Activated CD8-positive, alpha-beta memory T cell treated with anti-CD3 and anti-CD28 coated beads for 4 hours (primary cell): ENCODE data around the gene SPDYE2.
"Not testable (repeated sequence)": the region's sequence is repeated elsewhere in the genome, so short reads cannot be mapped to it uniquely, and the experiment has no call there.

Experiments used
- DNase-seq, 2 donors: peaks; one replicate each; pipeline ENCODE4 v3.0.0-alpha.2; 2020; ENCODE audit warnings: low read depth in 2 of 2

Gene SPDYE2, protein sequence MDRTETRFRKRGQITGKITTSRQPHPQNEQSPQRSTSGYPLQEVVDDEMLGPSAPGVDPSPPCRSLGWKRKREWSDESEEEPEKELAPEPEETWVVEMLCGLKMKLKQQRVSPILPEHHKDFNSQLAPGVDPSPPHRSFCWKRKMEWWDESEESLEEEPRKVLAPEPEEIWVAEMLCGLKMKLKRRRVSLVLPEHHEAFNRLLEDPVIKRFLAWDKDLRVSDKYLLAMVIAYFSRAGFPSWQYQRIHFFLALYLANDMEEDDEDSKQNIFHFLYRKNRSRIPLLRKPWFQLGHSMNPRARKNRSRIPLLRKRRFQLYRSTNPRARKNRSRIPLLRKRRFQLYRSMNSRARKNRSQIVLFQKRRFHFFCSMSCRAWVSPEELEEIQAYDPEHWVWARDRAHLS

DNA sequence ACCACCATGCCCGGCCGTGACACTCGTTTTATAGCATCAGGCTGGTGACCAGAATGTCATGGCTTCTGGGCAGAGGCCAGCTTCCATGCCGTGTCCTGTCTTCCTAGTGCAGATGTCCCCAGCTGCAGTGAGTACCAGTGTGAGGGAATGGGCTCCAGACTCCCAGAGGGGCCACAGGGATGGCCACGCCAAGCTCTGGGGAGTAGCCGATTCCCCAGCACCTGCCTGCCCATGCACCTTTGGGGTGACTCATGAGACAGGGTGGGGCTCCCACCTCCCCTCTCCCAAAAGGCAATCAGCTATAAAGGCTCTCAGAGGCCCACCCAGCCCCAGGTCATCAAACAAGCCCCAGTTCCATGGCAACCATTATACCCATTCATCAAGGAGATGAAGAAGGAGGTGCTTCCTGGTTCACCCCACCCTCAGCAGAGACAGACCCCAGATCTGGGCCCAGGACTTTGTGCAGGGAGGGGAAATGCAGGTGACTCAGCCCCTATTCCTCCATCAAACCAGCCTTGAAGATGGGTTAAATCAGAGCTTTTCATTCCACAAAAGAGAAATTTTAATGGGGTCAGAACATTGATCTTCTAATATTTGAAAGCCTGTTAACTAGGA is at the start of gene SPDYE2:
SPDYE2 (plus strand) TSS at position 419 of the 615 bp plus-strand sequence. CDS start 2,030 bp downstream, outside the sequence.
- not testable (repeated sequence) for DNase-seq

GRCh38 chr7:102503141-102503540 is 47.9 kb upstream of the SPDYE2 start:
- not testable (repeated sequence) for DNase-seq

DNA sequence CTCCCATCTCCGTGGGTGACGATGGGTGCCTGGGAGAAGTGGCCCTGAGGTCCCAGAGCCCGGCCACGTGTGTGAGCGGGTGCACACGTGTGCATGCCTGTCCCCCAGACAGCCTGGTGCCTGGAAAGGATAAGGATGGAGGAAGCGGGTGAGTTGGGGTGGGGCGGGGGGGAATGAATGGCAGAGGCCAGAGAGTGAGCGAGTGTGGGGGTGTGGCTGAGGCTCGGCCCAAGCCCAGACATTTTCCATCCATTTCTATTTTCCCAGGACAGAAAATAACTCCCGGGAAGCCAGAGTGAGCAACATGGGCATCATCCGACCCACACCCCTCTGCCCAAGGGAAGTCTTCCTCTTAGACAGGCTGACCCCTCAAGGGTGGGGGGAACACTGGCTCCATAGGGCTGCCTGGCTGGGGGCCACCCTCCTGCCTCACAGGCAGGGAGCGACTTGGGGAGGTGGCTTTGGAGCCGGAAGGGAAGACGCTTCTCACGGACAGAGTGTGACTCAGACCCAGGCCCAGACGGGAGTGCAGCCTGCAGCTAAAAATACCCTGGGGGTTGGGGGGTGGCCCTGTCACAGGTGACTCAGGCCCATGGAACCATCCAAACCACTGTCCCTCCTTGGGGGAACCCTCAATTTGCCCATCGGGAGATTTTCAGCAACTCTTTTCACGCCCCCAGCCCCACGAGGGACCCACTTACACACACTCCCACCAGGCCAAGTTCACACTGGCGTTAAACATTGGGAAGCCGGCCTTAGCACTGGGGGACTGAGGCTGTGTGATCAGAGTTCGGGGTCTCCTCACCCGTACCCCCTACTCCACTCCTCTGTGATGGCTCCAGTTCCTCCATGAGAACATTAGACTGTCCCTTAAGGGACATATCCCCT is 45.5 kb upstream of the SPDYE2 start:
- not testable (repeated sequence) for DNase-seq

DNA sequence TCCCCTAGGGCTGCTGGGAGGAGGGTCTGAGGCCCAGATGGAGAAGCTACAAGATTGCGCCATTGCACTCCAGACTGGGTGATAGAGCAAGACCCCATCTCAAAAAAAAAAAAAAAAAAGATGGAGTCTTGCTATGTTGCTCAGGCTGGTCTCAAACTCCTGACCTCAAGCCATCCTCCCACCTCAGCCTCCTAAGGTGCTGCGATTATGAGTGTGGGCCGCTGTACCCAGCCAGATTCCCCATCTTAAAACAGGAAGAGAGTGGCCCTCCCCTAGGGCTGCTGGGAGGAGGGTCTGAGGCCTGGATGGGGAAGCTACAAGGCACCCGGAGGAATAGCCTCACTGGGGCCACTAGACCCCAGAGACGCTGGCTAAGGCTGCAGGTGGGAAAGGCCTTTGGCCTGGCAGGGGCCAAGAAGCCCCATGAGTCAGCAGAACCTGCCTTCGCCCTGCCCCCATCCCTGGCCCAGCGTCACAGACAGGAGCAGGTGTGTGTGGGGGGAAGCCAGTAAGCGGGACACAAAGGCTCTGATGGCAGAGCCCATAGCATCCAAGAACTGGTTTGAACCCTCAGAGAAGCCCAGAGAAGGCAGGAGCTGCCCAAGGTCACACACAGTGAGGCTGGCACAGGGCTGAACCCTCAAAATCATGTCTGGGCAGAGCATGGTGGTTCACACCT is 43.5 kb upstream of the SPDYE2 start:
- DNase-seq: not testable (repeated sequence)

DNA sequence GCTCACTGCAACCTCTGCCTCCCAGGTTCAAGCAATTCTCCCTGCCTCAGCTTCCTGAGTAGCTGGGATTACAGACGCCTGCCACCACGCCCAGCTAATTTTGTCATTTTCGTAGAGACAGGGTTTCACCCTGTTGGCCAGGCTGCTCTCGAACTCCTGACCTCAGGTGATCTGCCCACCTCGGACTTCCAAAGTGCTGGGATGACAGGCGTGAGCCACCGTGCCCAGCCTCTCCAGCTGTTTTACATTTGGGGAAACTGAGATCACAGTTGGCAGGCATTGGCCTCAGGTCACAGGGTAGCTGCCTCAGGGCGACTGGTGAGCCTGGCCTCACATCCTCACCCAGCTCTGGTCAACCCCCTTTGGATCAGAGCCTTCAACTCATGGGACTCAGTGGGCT is 40.5 kb upstream of the SPDYE2 start:
- DNase-seq: not testable (repeated sequence)

GRCh38 chr7:102511860-102512522 is 39.0 kb upstream of the SPDYE2 start:
- not testable (repeated sequence) for DNase-seq

DNA sequence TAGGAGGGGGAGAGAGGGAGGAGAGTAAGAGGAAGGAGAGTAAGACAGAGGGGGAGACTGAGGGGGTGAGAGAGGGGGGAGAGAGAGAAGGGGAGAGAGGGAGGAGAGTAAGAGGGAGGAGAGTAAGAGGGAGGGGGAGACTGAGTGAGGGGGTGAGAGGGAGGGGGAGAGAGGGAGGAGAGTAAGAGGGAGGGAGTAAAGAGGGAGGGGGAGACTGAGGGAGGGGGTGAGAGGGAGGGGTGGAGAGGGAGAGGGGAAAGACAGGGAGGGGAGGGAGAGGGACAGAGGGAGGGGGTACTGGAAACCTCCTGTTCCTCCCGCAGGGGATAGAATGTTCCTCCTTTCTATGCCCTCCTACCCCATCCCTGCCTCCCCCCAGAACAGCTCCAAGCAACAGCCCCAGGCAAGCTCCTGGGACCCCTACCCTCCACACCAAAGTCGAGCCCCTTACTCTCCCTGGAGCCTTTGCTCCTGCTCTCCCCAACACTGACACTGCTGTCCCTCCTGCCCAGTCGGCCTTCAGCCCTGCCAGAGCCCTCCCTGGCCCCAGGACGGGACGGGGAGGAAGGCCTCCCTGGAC is 38.3 kb upstream of the SPDYE2 start:
- DNase-seq: not testable (repeated sequence)

DNA sequence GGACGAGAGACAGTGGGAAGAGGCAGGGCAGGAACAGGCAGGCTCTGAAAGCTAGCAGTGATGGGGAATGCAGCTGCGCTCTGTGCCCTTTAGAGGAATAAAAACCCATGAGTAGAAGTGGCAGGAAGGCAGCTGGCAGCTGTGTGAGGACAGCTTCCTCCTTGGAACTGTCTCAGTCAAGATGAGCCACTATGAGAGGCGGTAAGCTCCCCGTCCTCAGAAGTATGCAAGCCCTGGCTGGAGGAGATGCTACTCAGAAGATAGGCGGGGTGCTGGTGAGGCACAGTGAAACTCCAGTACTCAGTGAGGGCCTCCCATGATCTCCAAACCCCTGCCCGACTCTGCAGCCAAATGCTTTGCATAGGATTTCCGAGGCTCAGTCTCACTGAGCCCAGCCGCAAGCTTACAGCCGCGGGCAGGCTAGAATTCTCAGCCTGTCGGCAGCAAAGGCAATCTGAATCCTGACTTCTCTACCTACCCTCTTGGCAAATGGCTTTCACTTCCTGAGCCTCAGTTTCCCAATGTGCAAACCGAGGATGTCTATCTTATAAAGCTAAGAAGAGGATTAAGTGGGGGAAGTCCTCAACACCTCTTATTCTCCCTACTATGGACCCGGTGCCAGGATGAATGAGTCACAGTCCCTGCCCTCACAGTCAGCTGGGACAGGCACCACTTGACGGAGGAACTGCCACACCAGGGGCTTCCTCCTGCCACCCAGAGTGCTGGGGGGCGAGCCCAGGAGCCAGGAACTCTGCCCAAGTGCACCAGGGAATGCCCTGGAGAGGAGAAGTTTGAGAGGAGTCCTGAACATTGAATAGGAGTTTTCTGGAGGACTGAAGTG is 35.9 kb upstream of the SPDYE2 start:
- not testable (repeated sequence) for DNase-seq

GRCh38 chr7:102515889-102516288 is 35.1 kb upstream of the SPDYE2 start:
- DNase-seq: not testable (repeated sequence)

GRCh38 chr7:102516951-102517350 is 34.1 kb upstream of the SPDYE2 start:
- DNase-seq: not testable (repeated sequence)

DNA sequence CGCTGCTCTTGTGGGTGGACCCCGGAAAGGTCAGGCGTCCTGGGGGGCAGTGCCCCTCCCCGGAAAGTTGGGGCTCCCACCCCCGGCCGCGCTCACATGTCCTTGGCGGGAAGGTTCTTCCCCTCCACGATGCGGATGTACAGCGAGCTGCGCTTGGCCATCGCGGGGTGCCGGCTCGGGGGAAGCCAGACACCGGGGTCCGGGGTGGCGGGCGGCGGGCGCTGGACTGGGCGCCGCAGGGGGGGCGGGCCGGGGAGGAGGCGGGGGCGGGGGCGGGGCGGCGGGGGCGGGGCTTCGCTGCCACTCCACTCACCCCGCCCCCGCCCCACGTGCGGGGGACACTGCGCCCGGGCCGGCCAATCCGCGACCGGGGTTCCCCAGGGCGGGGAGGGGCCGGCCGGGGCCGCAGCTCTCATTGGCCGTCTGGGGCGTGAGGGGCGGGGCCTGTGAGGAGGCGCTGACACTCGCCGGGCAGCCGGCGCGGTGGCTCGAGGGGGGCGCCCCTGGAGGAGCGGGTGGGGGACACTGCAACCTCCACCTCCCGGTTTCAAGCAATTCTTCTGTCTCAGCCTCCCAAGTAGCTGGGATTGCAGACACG is 33.4 kb upstream of the SPDYE2 start, which contains the start of gene RASA4B:
RASA4B (minus strand) TSS at position 228 of the 598 bp plus-strand sequence; CDS start at position 161, 67 bp downstream.
- DNase-seq: not testable (repeated sequence)

DNA sequence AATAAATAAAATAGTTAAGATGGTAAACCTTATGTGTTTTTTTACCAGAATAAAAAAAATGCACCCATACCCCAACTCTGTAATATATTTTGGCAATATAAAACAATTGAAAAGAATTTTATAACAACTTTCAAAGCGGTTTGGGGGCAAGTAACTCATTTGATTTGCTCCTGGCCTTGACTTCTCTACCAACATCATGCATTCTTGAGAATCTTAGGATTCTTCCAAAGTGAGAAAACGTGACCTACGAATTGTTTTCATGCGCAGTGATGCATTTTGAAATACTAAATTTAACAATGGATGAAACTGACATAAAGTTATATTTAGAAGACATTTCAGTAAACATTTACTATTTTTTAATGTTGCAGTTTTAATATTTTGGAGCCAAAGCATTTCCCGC is 30.2 kb upstream of the SPDYE2 start:
- DNase-seq: not testable (repeated sequence)

GRCh38 chr7:102524803-102525202 is 26.2 kb upstream of the SPDYE2 start:
- not testable (repeated sequence) for DNase-seq

- not testable (repeated sequence) for DNase-seq
Observed at GRCh38 chr7:102527182-102527581, 23.8 kb upstream of the SPDYE2 start.

DNA sequence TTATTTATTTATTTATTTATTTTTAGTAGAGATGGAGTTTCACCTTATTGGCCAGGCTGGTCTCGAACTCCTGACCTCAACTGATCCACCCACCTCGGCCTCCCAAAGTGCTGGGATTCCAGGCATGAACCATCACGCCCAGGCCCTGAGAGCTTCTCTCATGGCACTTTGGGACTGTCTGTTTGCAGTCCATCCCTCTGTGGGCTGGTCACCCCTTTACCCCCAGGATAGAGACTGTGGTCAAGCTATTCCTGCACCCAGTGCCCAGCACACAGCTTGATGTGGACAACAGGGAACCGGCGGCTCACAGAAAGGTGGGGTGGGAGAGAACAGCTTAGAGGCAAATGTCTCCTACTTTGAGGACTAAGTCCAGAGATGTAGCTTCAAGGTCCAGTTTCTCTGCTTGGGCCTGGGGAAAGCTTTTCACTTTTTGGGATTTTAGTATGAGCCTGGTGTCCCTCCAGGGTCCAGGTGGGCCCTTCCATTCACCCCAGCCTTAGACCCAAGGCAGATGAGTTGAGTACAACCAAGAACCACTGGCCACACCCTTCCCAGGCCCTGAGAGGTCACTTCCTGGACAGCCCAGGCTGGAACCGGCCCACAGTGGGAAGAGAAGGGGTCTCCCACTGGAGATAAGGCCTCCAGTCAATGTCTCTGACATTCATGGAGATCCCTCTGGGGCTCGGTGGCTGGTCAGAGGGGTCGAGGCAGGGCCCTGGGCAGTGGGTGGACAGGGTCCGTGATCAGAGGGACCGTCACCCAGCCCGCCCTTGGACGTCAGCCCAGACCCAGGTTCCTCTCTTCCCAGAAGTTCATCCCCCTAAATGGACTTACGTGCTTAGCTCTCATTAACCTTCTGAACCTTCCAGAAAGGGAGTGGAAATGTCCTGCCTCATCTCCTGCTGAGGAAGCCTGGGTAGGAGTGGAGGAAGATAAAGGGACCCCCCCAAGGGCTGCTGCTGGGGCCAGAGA is 22.9 kb upstream of the SPDYE2 start:
- not testable (repeated sequence) for DNase-seq

DNA sequence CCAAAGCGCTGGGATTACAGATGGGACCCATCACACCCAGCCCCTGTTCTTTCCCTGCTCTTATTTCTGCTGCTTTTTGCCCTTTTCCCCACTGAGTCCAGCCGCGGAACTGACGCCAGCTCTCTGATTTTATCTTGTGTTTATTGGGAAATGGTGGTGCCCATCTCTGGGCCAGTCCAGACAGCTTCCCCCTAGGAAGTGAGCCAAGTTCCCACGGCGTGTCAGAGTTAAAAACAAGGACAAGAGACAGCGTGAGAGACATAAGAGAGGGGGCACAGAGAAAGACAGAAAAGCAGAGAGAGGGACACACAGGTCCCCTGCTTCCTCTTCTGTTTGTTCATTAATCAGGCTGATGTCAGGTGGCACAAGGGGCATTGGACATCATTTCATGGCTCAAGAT is 19.4 kb upstream of the SPDYE2 start:
- DNase-seq: not testable (repeated sequence)

DNA sequence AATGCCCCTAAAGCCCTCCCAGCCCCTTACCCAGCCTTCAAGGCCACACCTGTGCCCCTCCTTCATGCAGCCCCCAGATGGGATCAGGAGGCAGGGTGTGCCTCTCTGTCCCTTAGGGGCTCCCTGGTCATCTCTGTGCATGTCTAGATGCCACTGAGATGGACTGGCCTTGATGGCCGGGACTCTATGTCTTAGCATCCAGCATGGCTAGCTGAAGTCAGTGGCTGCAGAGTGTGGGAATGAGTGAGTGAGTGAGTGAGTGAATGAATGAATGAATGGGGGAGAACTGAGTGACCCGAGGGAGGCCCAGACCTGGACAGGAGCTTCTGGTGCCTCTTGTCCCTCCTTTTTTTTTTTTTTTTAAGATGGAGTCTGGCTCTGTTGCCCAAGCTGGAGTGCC is 18.9 kb upstream of the SPDYE2 start:
- DNase-seq: not testable (repeated sequence)
